CD14-positive monocyte (primary cell): ENCODE measurements around the gene TMBIM4. TPM values are rescaled to one million over a fixed set of nuclear protein-coding genes. Genes with fewer than 3 reads are reported as not detected.
"Not testable (repeated sequence)": the region's sequence is repeated elsewhere in the genome, so short reads cannot be mapped to it uniquely, and the experiment has no call there.

Experiments
- DNase-seq, 3 donors: peaks; one replicate each; pipeline ENCODE4 v3.0.0-alpha.2; 2011 to 2022
- H2AFZ ChIP-seq: 2 replicates; pipeline ENCODE4 v1.6.0; 2012; ENCODE audit warnings: mild to moderate bottlenecking, low read depth, low read length, inconsistent platforms; ENCODE audit not compliant: insufficient read depth, poor library complexity, severe bottlenecking
- H3K27ac ChIP-seq, 2 donors: 1 replicate in 1 of 2; 2 replicates in 1 of 2; pipeline ENCODE4 v1.5.1; 2012 to 2013; ENCODE audit warnings: low read length in 2 of 2, control low read depth in 1 of 2, inconsistent platforms in 1 of 2, low read depth in 1 of 2, mild to moderate bottlenecking in 1 of 2
- H3K27me3 ChIP-seq, 2 donors: one replicate each; pipeline versions ENCODE4 v1.6.0 to v1.6.1; 2011 to 2013; ENCODE audit warnings: low read length in 2 of 2; ENCODE audit not compliant: control insufficient read depth in 2 of 2, insufficient read depth in 2 of 2
- H3K36me3 ChIP-seq, 2 donors: replicated peaks in 1 of 2; 1 replicate in 1 of 2; 2 replicates in 1 of 2; pipeline versions ENCODE4 v1.5.1 to v1.6.1; 2012 to 2013; ENCODE audit warnings: low read length in 2 of 2, control low read depth in 1 of 2, inconsistent platforms in 1 of 2, mild to moderate bottlenecking in 1 of 2; ENCODE audit not compliant: insufficient read depth in 2 of 2, control insufficient read depth in 1 of 2
- H3K4me1 ChIP-seq, 2 donors: 1 replicate in 1 of 2; 2 replicates in 1 of 2; pipeline versions ENCODE4 v1.5.1 to v1.6.1; 2012 to 2013; ENCODE audit warnings: low read length in 2 of 2, control low read depth in 1 of 2, inconsistent platforms in 1 of 2, mild to moderate bottlenecking in 1 of 2, moderate library complexity in 1 of 2; ENCODE audit not compliant: insufficient read depth in 2 of 2, control insufficient read depth in 1 of 2
- H3K4me2 ChIP-seq: replicated peaks from 2 replicates; pipeline ENCODE3; 2012; ENCODE audit warnings: low read length, moderate library complexity, mild to moderate bottlenecking; ENCODE audit not compliant: poor library complexity, severe bottlenecking; ENCODE audit errors: extremely low read depth
- H3K4me3 ChIP-seq, 3 experiments: fragments of 200-600 bp in 1 of 3; sonication (generic) in 1 of 3; replicated peaks in 1 of 3; 1 replicate in 2 of 3; 2 replicates in 1 of 3; pipeline ENCODE4 v1.5.1; 2011 to 2013; ENCODE audit warnings: low read length in 3 of 3, mild to moderate bottlenecking in 3 of 3, control low read depth in 2 of 3, low read depth in 2 of 3, inconsistent platforms in 1 of 3, moderate library complexity in 1 of 3
- H3K79me2 ChIP-seq: 2 replicates; pipeline ENCODE4 v1.6.0; 2012; ENCODE audit warnings: mild to moderate bottlenecking, control low read depth, inconsistent platforms, low read length, moderate library complexity; ENCODE audit not compliant: insufficient read depth
- H3K9ac ChIP-seq: 2 replicates; pipeline ENCODE4 v1.6.0; 2017; ENCODE audit warnings: low read length, mild to moderate bottlenecking; ENCODE audit not compliant: insufficient read depth, poor library complexity, severe bottlenecking
- H3K9me3 ChIP-seq, 2 donors: replicated peaks in 1 of 2; 1 replicate in 1 of 2; 2 replicates in 1 of 2; pipeline versions ENCODE4 v1.5.1 to v1.6.1; 2012 to 2013; ENCODE audit warnings: low read length in 2 of 2, control low read depth in 1 of 2; ENCODE audit not compliant: control insufficient read depth in 1 of 2, insufficient read depth in 1 of 2
- H4K20me1 ChIP-seq: 2 replicates; pipeline ENCODE4 v1.6.0; 2012; ENCODE audit warnings: mild to moderate bottlenecking, low read length, control low read depth, moderate library complexity; ENCODE audit not compliant: insufficient read depth
- H3K27ac Mint-ChIP-seq, 7 donors: one replicate each; pipeline ENCODE4 v1.8.0; 2020; ENCODE audit warnings: mild to moderate bottlenecking in 7 of 7, mixed read lengths in 7 of 7, moderate library complexity in 6 of 7, inconsistent platforms in 2 of 7
- H3K27me3 Mint-ChIP-seq, 3 donors: one replicate each; pipeline ENCODE4 v1.8.0; 2021 to 2022; ENCODE audit warnings: low read depth in 3 of 3, mild to moderate bottlenecking in 3 of 3, mixed read lengths in 3 of 3, moderate library complexity in 3 of 3, inconsistent platforms in 1 of 3
- H3K36me3 Mint-ChIP-seq, 2 donors: one replicate each; pipeline ENCODE4 v1.8.0; 2020; ENCODE audit warnings: mixed read lengths in 2 of 2, inconsistent platforms in 1 of 2, mild to moderate bottlenecking in 1 of 2
- H3K4me1 Mint-ChIP-seq: one replicate; pipeline ENCODE4 v1.8.0; 2020; ENCODE audit warnings: mild to moderate bottlenecking, mixed read lengths
- H3K4me3 Mint-ChIP-seq, 2 donors: one replicate each; pipeline ENCODE4 v1.8.0; 2020; ENCODE audit warnings: mild to moderate bottlenecking in 2 of 2, mixed read lengths in 2 of 2, moderate library complexity in 1 of 2
- H3K9me3 Mint-ChIP-seq, 7 donors: one replicate each; pipeline ENCODE4 v1.8.0; 2020 to 2022; ENCODE audit warnings: mixed read lengths in 7 of 7, mild to moderate bottlenecking in 6 of 7, moderate library complexity in 6 of 7, inconsistent platforms in 2 of 7
- CTCF ChIP-seq: fragments of 200-600 bp; IDR thresholded peaks from one replicate; pipeline ENCODE4 v1.8.0; 2022; ENCODE audit warnings: antibody characterized with exemption, mild to moderate bottlenecking
- WGBS: methylation state at CpG from one replicate; pipeline ENCODE4 v1.1.5; 2013; ENCODE audit warnings: missing lambda C conversion rate; ENCODE audit not compliant: insufficient coverage; 5-methylcytosine and 5-hydroxymethylcytosine counted together
- intact Hi-C, 2 donors: fragments of 100-400 bp; cut with micrococcal nuclease; formaldehyde crosslinking; loops; one replicate each; pipeline versions ENCODE4 v1.15.0 to v1.15.1; 2023
- polyA plus RNA-seq, 3 donors: library from polyadenylated mRNA; depleted of rRNA in 1 of 3; unstranded in 2 of 3; stranded (reverse) in 1 of 3; fragments of 300-500 nt in 2 of 3; fragments of >200 nt in 1 of 3; fragmentation: Illumina TruSeq in 2 of 3; gene quantifications; 1 replicate in 2 of 3; 2 replicates in 1 of 3; pipeline ENCODE4 v1.2.3, GENCODE V29; 2012 to 2021

The TMBIM4 gene
- polyA plus RNA-seq, 3 donors, result 153 to 823 (median 694) TPM

GRCh38 chr12:66211573-66211972 lies 41.8 kb upstream of the TMBIM4 start:
- peaks cover 96% of the 10 kb centered on the region for H4K20me1 ChIP-seq
- Mint-ChIP-seq H3K4me1 (peaks cover 56% of the 10 kb centered on the region), H3K27ac (peak overlapping the region; percentile 73 to 87 (median 87)), H3K36me3 (peaks cover 58 to 82% of the 10 kb centered on the region in 2 donors)
- H3K36me3 ChIP-seq, result peaks cover 41 to 89% of the 10 kb centered on the region in 2 donors
- intact Hi-C loops, result loop anchor here in 1 of 2 donors (10.0 kb wide), 1 partner anchor 47 kb away; the partner anchor contains the start of gene TMBIM4
- not testable (repeated sequence) for DNase-seq, H3K9ac ChIP-seq, H2AFZ ChIP-seq, H3K9me3 Mint-ChIP-seq, H3K27me3 ChIP-seq, H3K27me3 Mint-ChIP-seq, H3K4me3 Mint-ChIP-seq, H3K9me3 ChIP-seq
- peak overlapping the region; percentile 29 for H3K4me2 ChIP-seq
- H3K27ac ChIP-seq, result peak overlapping the region in 1 of 2 donors; percentile 54
- peaks cover 28 to 47% of the 10 kb centered on the region in 2 donors for H3K4me1 ChIP-seq
- no CpG with 5 or more reads among the region's 2 CpGs for WGBS
- peak overlapping the region in 1 of 3 experiments; percentile 38 for H3K4me3 ChIP-seq
- peaks cover 97% of the 10 kb centered on the region for H3K79me2 ChIP-seq

DNA sequence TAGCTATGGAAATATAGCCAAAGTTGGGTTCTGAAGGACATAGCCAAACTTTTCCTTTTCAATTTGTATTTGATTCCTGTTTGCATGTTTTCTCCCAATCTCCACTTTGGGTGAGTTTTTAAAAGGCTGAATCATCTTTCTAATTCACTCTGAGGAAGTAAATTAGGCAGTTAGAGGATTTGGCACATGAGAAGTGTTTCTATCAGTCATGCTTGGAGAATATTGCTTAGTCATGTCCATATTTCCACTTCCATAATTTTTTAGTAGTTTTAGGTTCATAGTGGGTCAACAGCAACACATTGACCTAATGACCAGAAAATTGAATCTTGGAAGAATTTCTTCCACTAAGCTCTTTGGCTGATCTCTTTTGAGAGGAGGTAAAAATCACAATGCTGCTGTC lies 41.0 kb upstream of the TMBIM4 start:
- intact Hi-C loops, result loop anchor here in 1 of 2 donors (10.0 kb wide), 1 partner anchor 46 kb away; the partner anchor contains the start of gene TMBIM4
- Mint-ChIP-seq H3K9me3 (no peaks in the 10 kb centered on the region), H3K4me1 (peaks cover 53% of the 10 kb centered on the region), H3K27ac (peak overlapping the region; percentile 58 to 87 (median 83)), H3K4me3 (no peak overlapping the region), H3K36me3 (peaks cover 62 to 83% of the 10 kb centered on the region in 2 donors), H3K27me3 (no peaks in the 10 kb centered on the region)
- H3K79me2 ChIP-seq, result peaks cover 97% of the 10 kb centered on the region
- H3K9ac ChIP-seq, result no peak overlapping the region
- peaks cover 98% of the 10 kb centered on the region for H4K20me1 ChIP-seq
- peak; percentile 48 to 77 (median 72) for DNase-seq
- H3K27ac ChIP-seq, result peak overlapping the region in 1 of 2 donors; percentile 54
- H3K4me1 ChIP-seq, result peaks cover 23 to 39% of the 10 kb centered on the region in 2 donors
- H2AFZ ChIP-seq, result no peak overlapping the region
- H3K9me3 ChIP-seq, result no peaks in the 10 kb centered on the region
- peak overlapping the region in 1 of 3 experiments; percentile 38 for H3K4me3 ChIP-seq
- TF ChIP-seq CTCF, result no peak
- H3K36me3 ChIP-seq, result peaks cover 47 to 89% of the 10 kb centered on the region in 2 donors
- H3K27me3 ChIP-seq, result no peaks in the 10 kb centered on the region
- peak overlapping the region; percentile 29 for H3K4me2 ChIP-seq
